ENCODE data around the gene ABRACL. TPM values are rescaled to one million over a fixed set of nuclear protein-coding genes. Genes with fewer than 3 reads are reported as not detected.

ABRACL gene
- total and polyA plus RNA-seq, 9 of the 15 experiments (the other 6 are each of a cell fraction or from before 2014, with no cell fraction given) = 1.1 to 5.2 (median 1.9) TPM

DNA sequence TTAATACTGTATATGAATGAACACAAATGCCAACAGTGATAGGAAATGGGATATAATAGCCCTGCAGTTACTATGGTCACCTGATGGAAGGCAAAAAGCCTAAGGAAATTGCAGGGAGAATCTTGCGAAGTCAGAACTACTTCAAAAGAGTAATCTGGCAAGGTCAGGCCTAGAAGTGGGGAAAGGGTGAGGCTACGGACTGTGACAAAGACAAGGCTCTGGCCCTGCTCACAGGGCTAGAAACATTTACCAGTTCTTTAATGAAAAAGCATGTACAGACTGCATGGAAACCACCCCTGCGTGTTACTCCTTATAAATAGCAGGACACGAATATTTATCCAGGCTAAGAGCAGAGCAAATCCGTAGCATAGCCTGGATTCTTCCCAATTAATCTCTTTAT lies 53.8 kb downstream of the ABRACL start:
- no peak for DNase-seq (ENCODE audit: extremely low read depth in 1 of 4, low spot score in 3 of 4)
- Histone ChIP-seq H3K4me3 (no peak overlapping the region), H3K27me3 (ENCODE audit: control insufficient read depth in 2 of 2, insufficient read depth in 2 of 2, low read length in 2 of 2) (peaks cover 0 to 4% of the 10 kb centered on the region in 2 experiments; a peak in 2 of 5 replicates), H4K20me1 (replicated peaks; ENCODE audit: control insufficient read depth, insufficient read depth, low read length) (no peaks in the 10 kb centered on the region), H3K9ac (ENCODE audit: insufficient read depth in 1 of 2, low read depth in 2 of 2, low read length in 2 of 2) (no peak overlapping the region), H3K4me2 (ENCODE audit: insufficient read depth, low read length) (no peak overlapping the region), H3K79me2 (ENCODE audit: control insufficient read depth, insufficient read depth, low read length) (no peaks in the 10 kb centered on the region), H3K4me1 (replicated peaks in 1 of 2; ENCODE audit: control insufficient read depth in 2 of 2, insufficient read depth in 2 of 2, low read length in 2 of 2) (no peaks in the 10 kb centered on the region), H3K9me1 (ENCODE audit: control insufficient read depth, insufficient read depth, low read length) (no peaks in the 10 kb centered on the region), H2AFZ (ENCODE audit: low read depth, low read length) (no peak overlapping the region), H3K9me3 (replicated peaks; ENCODE audit: control insufficient read depth, insufficient read depth, low read depth, low read length) (no peaks in the 10 kb centered on the region), H3K36me3 (ENCODE audit: control insufficient read depth, insufficient read depth, low read length) (no peaks in the 10 kb centered on the region), H3K27ac (ENCODE audit: extremely low read depth, low read depth, low read length) (no peak overlapping the region)
- POLR2A ChIA-PET = no interaction called here
- BruUV-seq (replicated peaks) = no TSS peak
- intact Hi-C loops (cut with micrococcal nuclease) (no loop called here), in situ Hi-C loops (cut with MboI) (no loop called here)
- WGBS (ENCODE audit: insufficient coverage, low coverage, missing lambda C conversion rate) = 0% methylated on average over 5 of the region's 5 CpGs
- ATAC-seq = no peak
- TF ChIP-seq MCM7 (IDR thresholded peaks at IDR 0.05) (no peak), CREB1 (IDR thresholded peaks at IDR 0.05) (no peak), CREB1 (CRISPR knock-in tag; IDR thresholded peaks at IDR 0.05) (no peak), SRSF7 (optimal IDR thresholded peaks at IDR 0.05; ENCODE audit: low read depth, low read length) (no peak), TRIM24 (IDR thresholded peaks at IDR 0.05) (no peak), DPF2 (IDR thresholded peaks at IDR 0.05) (no peak), CC2D1A (IDR thresholded peaks at IDR 0.05) (no peak), TAF1 (IDR thresholded peaks at IDR 0.05; ENCODE audit: control insufficient read depth, extremely low read depth, insufficient read depth, low read length, severe bottlenecking) (no peak), ZFPM2 (CRISPR knock-in tag; IDR thresholded peaks at IDR 0.05) (no peak), SMARCB1 (IDR thresholded peaks at IDR 0.05; ENCODE audit: insufficient read length, low read depth) (no peak), NR2C2 (CRISPR knock-in tag; IDR thresholded peaks at IDR 0.05) (no peak), NR2C2 (tag; IDR thresholded peaks at IDR 0.05) (no peak), ZNF717 (CRISPR knock-in tag; IDR thresholded peaks at IDR 0.05) (no peak), U2AF2 (optimal IDR thresholded peaks at IDR 0.05; ENCODE audit: low read depth, low read length) (no peak)
- TF ChIP-seq, protein P1, sequence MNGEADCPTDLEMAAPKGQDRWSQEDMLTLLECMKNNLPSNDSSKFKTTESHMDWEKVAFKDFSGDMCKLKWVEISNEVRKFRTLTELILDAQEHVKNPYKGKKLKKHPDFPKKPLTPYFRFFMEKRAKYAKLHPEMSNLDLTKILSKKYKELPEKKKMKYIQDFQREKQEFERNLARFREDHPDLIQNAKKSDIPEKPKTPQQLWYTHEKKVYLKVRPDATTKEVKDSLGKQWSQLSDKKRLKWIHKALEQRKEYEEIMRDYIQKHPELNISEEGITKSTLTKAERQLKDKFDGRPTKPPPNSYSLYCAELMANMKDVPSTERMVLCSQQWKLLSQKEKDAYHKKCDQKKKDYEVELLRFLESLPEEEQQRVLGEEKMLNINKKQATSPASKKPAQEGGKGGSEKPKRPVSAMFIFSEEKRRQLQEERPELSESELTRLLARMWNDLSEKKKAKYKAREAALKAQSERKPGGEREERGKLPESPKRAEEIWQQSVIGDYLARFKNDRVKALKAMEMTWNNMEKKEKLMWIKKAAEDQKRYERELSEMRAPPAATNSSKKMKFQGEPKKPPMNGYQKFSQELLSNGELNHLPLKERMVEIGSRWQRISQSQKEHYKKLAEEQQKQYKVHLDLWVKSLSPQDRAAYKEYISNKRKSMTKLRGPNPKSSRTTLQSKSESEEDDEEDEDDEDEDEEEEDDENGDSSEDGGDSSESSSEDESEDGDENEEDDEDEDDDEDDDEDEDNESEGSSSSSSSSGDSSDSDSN (IDR thresholded peaks at IDR 0.05; ENCODE audit: borderline replicate concordance in 1 of 2, low read depth in 2 of 2, low read length in 2 of 2) = no peak
- FAIRE-seq = no peak
- CTCF ChIA-PET (ENCODE audit: low intra/inter-chr PET ratio) = no interaction called here

Data from K562 (cell line).